Testis (tissue), 3 donors: ENCODE data around the gene DDX19B. TPM values are rescaled to one million over a fixed set of nuclear protein-coding genes. Genes with fewer than 3 reads are reported as not detected.
"Not testable (repeated sequence)": the region's sequence is repeated elsewhere in the genome, so short reads cannot be mapped to it uniquely, and the experiment has no call there.

Source experiments
- DNase-seq: peaks from one replicate; pipeline ENCODE4 v3.0.0-alpha.2; 2019
- H3K27ac ChIP-seq, 2 donors: fragments of 200-600 bp; sonication (generic); one replicate each; pipeline ENCODE4 v1.5.1; 2019
- H3K27me3 ChIP-seq: fragments of 200-600 bp; sonication (generic); one replicate; pipeline ENCODE4 v1.5.1; 2019
- H3K36me3 ChIP-seq: fragments of 200-600 bp; sonication (generic); one replicate; pipeline ENCODE4 v1.5.1; 2017; ENCODE audit warnings: low read depth; ENCODE audit errors: missing control alignments
- H3K4me1 ChIP-seq: fragments of 200-600 bp; sonication (generic); one replicate; pipeline ENCODE4 v1.5.1; 2019
- H3K4me3 ChIP-seq, 2 donors: fragments of 200-600 bp; sonication (generic); one replicate each; pipeline ENCODE4 v1.5.1; 2017 to 2019
- H3K9me3 ChIP-seq: fragments of 200-600 bp; sonication (generic); one replicate; pipeline ENCODE4 v1.5.1; 2017
- POLR2A ChIP-seq: fragments of 450-650 bp; IDR thresholded peaks from one replicate; pipeline ENCODE4 v1.6.1; 2017; ENCODE audit warnings: antibody characterized with exemption, mild to moderate bottlenecking, moderate library complexity
- WGBS, 2 donors: methylation state at CpG; one replicate each; pipeline ENCODE4 v1.1.5; 2018; 5-methylcytosine and 5-hydroxymethylcytosine counted together
- intact Hi-C: fragments of 100-400 bp; cut with DNase I; formaldehyde crosslinking; loops from one replicate; pipeline ENCODE4 v1.15.1; 2023; ENCODE audit warnings: low total_unique reads
- polyA plus RNA-seq: library from polyadenylated mRNA; stranded (reverse); fragments of 350-450 nt; fragmentation: Illumina TruSeq; extraction: RNeasy Lipid Tissue Mini Kit (QIAGEN cat#74804); gene quantifications from one replicate; pipeline ENCODE4 v1.2.3, GENCODE V29; 2014; ENCODE audit warnings: low read depth, low replicate concordance; ENCODE audit not compliant: insufficient read depth
- total RNA-seq, 2 donors: library from RNA; depleted of rRNA; stranded (reverse); fragments of >200 nt; gene quantifications; one replicate each; pipeline ENCODE4 v1.2.3, GENCODE V29; 2016
- TF ChIP-seq, protein P1 (sequence below), 3 experiments: fragments of 450-650 bp in 2 of 3; fragments of 200-600 bp in 1 of 3; sonication (generic) in 1 of 3; IDR thresholded peaks; one replicate each; pipeline ENCODE4 v1.5.1; 2016 to 2019; ENCODE audit warnings: antibody characterized with exemption in 3 of 3, mild to moderate bottlenecking in 2 of 3, moderate library complexity in 1 of 3

Gene DDX19B
- total and polyA plus RNA-seq, 3 donors from 2014 or later = 59.5 to 123 (median 80.2) TPM

DNA sequence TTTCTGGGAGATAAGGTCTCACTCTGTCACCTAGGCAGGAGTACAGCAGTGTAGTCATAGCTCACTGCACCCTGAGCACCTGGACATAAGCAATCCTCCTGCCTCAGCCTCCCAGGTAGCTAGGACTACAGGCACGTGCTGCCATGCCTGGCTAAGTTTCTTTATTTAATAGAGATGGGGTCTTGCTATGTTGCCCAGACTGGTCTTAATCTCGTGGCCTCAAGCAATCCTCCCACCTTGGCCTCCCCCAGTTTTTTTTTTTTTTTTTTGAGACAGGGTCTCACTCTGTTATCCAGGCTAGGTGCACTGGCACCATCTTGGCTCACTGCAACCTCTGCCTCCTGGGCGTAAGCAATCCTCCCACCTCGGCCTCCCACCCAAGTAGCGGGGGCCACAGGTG lies 21.1 kb downstream of the DDX19B start:
- WGBS, 2 donors = 93 to 95% methylated on average over 5 of the region's 5 CpGs
- H3K9me3 ChIP-seq = no peaks in the 10 kb centered on the region
- no peaks in the 10 kb centered on the region for H3K36me3 ChIP-seq
- no peaks in the 10 kb centered on the region for H3K27me3 ChIP-seq
- H3K4me1 ChIP-seq = no peaks in the 10 kb centered on the region
- TF ChIP-seq, protein P1, sequence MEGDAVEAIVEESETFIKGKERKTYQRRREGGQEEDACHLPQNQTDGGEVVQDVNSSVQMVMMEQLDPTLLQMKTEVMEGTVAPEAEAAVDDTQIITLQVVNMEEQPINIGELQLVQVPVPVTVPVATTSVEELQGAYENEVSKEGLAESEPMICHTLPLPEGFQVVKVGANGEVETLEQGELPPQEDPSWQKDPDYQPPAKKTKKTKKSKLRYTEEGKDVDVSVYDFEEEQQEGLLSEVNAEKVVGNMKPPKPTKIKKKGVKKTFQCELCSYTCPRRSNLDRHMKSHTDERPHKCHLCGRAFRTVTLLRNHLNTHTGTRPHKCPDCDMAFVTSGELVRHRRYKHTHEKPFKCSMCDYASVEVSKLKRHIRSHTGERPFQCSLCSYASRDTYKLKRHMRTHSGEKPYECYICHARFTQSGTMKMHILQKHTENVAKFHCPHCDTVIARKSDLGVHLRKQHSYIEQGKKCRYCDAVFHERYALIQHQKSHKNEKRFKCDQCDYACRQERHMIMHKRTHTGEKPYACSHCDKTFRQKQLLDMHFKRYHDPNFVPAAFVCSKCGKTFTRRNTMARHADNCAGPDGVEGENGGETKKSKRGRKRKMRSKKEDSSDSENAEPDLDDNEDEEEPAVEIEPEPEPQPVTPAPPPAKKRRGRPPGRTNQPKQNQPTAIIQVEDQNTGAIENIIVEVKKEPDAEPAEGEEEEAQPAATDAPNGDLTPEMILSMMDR (IDR thresholded peaks at IDR 0.05) = no peak
- no peak for TF ChIP-seq POLR2A
- H3K27ac ChIP-seq = no peak overlapping the region
- DNase-seq = no peak
- H3K4me3 ChIP-seq = no peak overlapping the region
- intact Hi-C loops = no loop called here

DNA sequence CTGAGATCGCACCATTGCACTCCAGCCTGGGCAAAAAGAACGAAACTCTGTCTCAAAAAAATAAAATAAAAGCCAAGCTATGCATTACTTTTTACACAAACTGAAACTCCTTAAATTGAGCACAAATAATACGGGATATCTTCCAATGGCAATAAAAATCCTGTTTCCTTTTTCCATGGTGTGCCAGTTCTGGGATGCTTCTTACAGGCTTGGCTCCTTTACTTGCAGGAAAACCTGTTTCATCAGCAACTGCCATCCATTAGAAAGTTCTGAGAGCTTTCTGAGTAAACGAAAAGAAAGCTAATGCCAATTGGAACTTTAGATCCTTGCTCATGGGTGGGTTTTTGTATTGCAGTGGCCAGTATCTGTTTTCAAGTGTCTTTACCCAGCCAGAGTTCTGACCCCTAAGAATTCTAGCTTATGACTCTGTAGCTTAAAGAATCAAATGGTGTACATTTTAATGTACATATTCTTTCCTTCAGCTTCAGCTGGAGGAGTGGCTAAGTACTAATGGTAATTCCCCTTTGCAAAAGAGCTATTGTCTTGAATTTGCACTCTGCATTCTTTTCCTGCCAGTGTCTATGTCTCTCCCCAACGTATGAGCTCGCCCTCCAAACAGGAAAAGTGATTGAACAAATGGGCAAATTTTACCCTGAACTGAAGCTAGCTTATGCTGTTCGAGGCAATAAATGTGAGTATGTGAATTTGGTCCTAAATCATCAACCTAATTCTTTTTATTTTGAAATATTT lies 26.2 kb downstream of the DDX19B start:
- intact Hi-C loops = no loop called here
- 88 to 95% methylated on average over 7 of the region's 7 CpGs for WGBS, 2 donors
- Histone ChIP-seq H3K4me1 (no peaks in the 10 kb centered on the region), H3K27me3 (no peaks in the 10 kb centered on the region), H3K4me3 (no peak overlapping the region), H3K27ac (no peak overlapping the region), H3K36me3 (no peaks in the 10 kb centered on the region), H3K9me3 (no peaks in the 10 kb centered on the region)
- DNase-seq = no peak
- TF ChIP-seq, protein P1 (IDR thresholded peaks at IDR 0.05) = no peak
- TF ChIP-seq POLR2A = no peak

DNA sequence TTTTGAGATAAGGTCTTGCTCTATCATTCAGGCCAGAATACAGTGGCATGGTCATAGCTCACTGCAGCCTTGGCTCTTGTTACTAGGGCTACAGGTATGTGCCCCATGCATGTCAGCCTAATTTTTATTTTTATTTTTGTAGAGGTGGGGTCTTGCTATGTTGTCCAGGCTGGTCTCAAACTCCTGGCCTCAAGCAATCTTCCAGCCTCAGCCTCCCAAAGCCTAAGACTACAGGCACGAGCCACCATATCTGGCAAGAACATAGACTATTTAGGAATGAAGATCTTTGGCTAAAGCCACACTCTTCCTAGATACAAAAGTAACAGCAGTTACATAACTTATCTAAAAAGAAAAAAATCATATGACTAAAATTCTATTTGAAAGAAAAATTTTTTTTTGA lies 32.1 kb downstream of the DDX19B start:
- WGBS, 2 donors = 52 to 70% methylated on average over 1 of the region's 1 CpG
- Histone ChIP-seq H3K36me3 (no peaks in the 10 kb centered on the region), H3K27me3 (no peaks in the 10 kb centered on the region), H3K4me1 (no peaks in the 10 kb centered on the region), H3K27ac (no peak overlapping the region), H3K9me3 (no peaks in the 10 kb centered on the region), H3K4me3 (no peak overlapping the region)
- no peak for DNase-seq
- TF ChIP-seq, protein P1 (IDR thresholded peaks at IDR 0.05) = no peak
- TF ChIP-seq POLR2A = no peak
- intact Hi-C loops = no loop called here

DNA sequence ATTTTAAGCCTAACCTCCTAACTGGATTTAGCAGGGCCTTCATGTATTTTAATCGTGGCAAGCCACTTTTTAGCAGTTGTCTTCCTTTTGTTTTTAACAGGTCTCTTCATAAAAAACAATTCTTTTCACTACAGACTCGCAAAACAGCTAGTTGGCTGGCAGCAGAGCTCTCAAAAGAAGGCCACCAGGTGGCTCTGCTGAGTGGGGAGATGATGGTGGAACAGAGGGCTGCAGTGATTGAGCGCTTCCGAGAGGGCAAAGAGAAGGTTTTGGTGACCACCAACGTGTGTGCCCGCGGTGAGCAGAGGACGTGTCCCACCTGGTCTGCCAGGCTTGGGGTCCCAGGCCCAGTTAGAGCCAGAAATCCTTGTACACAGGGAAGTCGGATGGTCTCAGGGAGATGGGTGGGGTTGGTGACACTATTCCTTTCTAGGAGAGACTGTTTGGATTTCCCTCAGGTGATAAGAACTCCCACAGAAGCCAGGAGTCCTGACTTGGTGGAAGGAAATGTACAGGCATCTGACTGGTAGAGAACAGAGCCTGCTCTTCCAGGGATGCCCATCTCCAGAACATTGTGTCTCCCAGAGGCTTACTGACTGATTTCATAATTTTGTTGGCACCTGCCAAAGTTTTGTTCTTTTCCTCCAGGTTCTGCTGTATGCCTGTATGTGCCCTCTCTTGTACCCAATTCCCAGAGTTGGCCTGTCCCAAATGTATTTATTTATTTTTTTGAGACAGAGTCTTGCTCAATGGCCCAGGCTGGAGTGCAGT lies 32.8 kb downstream of the DDX19B start:
- Histone ChIP-seq H3K36me3 (no peaks in the 10 kb centered on the region), H3K27me3 (no peaks in the 10 kb centered on the region), H3K4me3 (no peak overlapping the region), H3K4me1 (no peaks in the 10 kb centered on the region), H3K27ac (no peak overlapping the region), H3K9me3 (no peaks in the 10 kb centered on the region)
- WGBS, 2 donors = 63 to 68% methylated on average over 9 of the region's 9 CpGs
- peak; percentile 29 for DNase-seq
- intact Hi-C loops = no loop called here
- TF ChIP-seq POLR2A = no peak
- TF ChIP-seq, protein P1 (IDR thresholded peaks at IDR 0.05) = peak in 2 of 3 experiments; percentile 34 to 37

DNA sequence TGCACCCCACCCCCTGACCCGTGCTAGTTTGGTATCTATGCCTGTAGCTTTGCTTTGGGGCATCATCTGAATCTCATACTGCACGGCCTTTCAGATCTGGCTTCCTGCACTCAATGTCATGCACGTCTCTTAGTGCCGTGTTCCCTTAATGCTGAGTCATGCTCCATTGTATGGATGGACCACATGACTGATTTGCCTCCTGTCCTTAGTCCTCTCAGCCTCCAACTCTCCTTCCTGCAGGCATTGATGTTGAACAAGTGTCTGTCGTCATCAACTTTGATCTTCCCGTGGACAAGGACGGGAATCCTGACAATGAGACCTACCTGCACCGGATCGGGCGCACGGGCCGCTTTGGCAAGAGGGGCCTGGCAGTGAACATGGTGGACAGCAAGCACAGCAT lies 33.7 kb downstream of the DDX19B start:
- intact Hi-C loops, DNase-seq, H3K9me3 ChIP-seq, H3K27me3 ChIP-seq, H3K4me3 ChIP-seq, H3K36me3 ChIP-seq, H3K4me1 ChIP-seq, H3K27ac ChIP-seq: not testable (repeated sequence)
- WGBS, 2 donors = 84 to 88% methylated on average over 5 to 12 of the region's 12 CpGs
